ENCODE results near the gene DGKA.

DNA sequence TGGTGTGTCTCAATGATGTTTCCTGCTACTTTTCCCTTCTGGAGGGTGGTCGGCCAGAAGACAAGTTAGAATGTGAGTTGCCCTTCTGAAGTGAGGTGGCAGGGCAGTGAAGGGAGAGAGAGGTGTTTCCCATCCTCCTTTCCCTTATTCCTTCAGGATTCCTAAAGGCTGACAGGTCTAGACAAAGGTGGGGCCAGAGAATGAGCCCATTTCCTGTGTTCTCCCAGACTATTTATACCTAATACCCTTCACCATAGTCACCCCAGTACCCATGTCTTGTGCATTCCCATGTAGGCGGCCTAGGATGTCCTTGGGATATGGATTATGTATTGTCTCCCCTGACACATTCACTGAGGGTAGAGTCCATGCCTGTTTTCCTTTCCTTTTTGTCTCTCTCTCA lies 7.0 kb downstream of the DGKA start:
- TF ChIP-seq, protein P1, sequence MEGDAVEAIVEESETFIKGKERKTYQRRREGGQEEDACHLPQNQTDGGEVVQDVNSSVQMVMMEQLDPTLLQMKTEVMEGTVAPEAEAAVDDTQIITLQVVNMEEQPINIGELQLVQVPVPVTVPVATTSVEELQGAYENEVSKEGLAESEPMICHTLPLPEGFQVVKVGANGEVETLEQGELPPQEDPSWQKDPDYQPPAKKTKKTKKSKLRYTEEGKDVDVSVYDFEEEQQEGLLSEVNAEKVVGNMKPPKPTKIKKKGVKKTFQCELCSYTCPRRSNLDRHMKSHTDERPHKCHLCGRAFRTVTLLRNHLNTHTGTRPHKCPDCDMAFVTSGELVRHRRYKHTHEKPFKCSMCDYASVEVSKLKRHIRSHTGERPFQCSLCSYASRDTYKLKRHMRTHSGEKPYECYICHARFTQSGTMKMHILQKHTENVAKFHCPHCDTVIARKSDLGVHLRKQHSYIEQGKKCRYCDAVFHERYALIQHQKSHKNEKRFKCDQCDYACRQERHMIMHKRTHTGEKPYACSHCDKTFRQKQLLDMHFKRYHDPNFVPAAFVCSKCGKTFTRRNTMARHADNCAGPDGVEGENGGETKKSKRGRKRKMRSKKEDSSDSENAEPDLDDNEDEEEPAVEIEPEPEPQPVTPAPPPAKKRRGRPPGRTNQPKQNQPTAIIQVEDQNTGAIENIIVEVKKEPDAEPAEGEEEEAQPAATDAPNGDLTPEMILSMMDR (IDR thresholded peaks at IDR 0.05) = no peak
- TF ChIP-seq, protein P2, sequence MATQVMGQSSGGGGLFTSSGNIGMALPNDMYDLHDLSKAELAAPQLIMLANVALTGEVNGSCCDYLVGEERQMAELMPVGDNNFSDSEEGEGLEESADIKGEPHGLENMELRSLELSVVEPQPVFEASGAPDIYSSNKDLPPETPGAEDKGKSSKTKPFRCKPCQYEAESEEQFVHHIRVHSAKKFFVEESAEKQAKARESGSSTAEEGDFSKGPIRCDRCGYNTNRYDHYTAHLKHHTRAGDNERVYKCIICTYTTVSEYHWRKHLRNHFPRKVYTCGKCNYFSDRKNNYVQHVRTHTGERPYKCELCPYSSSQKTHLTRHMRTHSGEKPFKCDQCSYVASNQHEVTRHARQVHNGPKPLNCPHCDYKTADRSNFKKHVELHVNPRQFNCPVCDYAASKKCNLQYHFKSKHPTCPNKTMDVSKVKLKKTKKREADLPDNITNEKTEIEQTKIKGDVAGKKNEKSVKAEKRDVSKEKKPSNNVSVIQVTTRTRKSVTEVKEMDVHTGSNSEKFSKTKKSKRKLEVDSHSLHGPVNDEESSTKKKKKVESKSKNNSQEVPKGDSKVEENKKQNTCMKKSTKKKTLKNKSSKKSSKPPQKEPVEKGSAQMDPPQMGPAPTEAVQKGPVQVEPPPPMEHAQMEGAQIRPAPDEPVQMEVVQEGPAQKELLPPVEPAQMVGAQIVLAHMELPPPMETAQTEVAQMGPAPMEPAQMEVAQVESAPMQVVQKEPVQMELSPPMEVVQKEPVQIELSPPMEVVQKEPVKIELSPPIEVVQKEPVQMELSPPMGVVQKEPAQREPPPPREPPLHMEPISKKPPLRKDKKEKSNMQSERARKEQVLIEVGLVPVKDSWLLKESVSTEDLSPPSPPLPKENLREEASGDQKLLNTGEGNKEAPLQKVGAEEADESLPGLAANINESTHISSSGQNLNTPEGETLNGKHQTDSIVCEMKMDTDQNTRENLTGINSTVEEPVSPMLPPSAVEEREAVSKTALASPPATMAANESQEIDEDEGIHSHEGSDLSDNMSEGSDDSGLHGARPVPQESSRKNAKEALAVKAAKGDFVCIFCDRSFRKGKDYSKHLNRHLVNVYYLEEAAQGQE (IDR thresholded peaks at IDR 0.05; ENCODE audit: insufficient read depth in 1 of 2, low read depth in 2 of 2, low read length in 1 of 2) = no peak
- TF ChIP-seq POLR2AphosphoS5 (IDR thresholded peaks at IDR 0.05; ENCODE audit: low read depth, low read length) (no peak), TCF7L2 (IDR thresholded peaks at IDR 0.05; ENCODE audit: low read depth, low read length) (no peak)
